K562 (cell line): ENCODE results near the gene SOCS3. TPM values are rescaled to one million over a fixed set of nuclear protein-coding genes. Genes with fewer than 3 reads are reported as not detected.
A peak's percentile ranks its signal among the peaks of the same experiment; 100 is the strongest.

Experiments
- AFF1 ChIP-seq, 2 experiments: fragments of 450-650 bp; IDR thresholded peaks; 2 replicates each; pipeline ENCODE4 v1.6.1; 2018; ENCODE audit warnings: mild to moderate bottlenecking in 2 of 2, low read depth in 1 of 2; ENCODE audit not compliant: partially characterized antibody in 2 of 2
- E2F3 ChIP-seq: fragments of 250-450 bp; sonication (Bioruptor Pico); IDR thresholded peaks from 2 replicates; pipeline ENCODE4 v1.4.0; 2020; ENCODE audit warnings: mild to moderate bottlenecking
- GTF2F1 ChIP-seq: IDR thresholded peaks from 2 replicates; pipeline ENCODE4 v1.6.1; 2011; ENCODE audit warnings: low read depth, low read length, improper control_type of control experiment
- HDAC2 ChIP-seq: fragments of 450-650 bp; IDR thresholded peaks from 2 replicates; pipeline ENCODE4 v1.6.1; 2016; ENCODE audit warnings: mild to moderate bottlenecking
- IRF9 ChIP-seq: fragments of 450-650 bp; IDR thresholded peaks from 2 replicates; pipeline ENCODE4 v1.6.1; 2016; ENCODE audit warnings: missing biosample characterization, missing genetic modification characterization
- MAFK ChIP-seq: IDR thresholded peaks from 2 replicates; pipeline ENCODE4 v1.6.1; 2011; ENCODE audit warnings: low read length, improper control_type of control experiment
- MTA1 ChIP-seq: fragments of 450-650 bp; IDR thresholded peaks from 2 replicates; pipeline ENCODE4 v1.6.1; 2017; ENCODE audit warnings: borderline replicate concordance
- NR2C2 ChIP-seq, 2 experiments: fragments of 200-800 bp in 1 of 2; sonication (Bioruptor generic) in 1 of 2; sonication (generic) in 1 of 2; formaldehyde crosslinking in 1 of 2; IDR thresholded peaks; 2 replicates each; pipeline versions ENCODE4 v1.6.1 to v1.8.0; 2016 to 2022; ENCODE audit warnings: mild to moderate bottlenecking in 1 of 2, missing compliant biosample characterization in 1 of 2, missing genetic modification characterization in 1 of 2, missing genetic modification reagents in 1 of 2
- PTBP1 ChIP-seq: fragments of 200-400 bp; formaldehyde crosslinking; IDR thresholded peaks from 2 replicates; pipeline ENCODE4 v1.6.1; 2017; ENCODE audit warnings: low read depth, low read length
- RBBP5 ChIP-seq: fragments of 200-600 bp; sonication (generic); IDR thresholded peaks from 2 replicates; pipeline ENCODE4 v1.6.1; 2012; ENCODE audit warnings: borderline replicate concordance, mild to moderate bottlenecking, low read length, control low read depth, inconsistent platforms; ENCODE audit not compliant: insufficient read depth, poor library complexity, severe bottlenecking
- RBM22 ChIP-seq: fragments of 200-400 bp; formaldehyde crosslinking; IDR thresholded peaks from 2 replicates; pipeline ENCODE4 v1.6.1; 2018; ENCODE audit warnings: low read length, low read depth; ENCODE audit not compliant: poor library complexity, severe bottlenecking
- RBM39 ChIP-seq: fragments of 200-400 bp; formaldehyde crosslinking; optimal IDR thresholded peaks from 2 replicates; pipeline ENCODE3; 2018; ENCODE audit warnings: low read depth, low read length
- TRIM28 ChIP-seq: fragments of 450-650 bp; IDR thresholded peaks from 2 replicates; pipeline ENCODE4 v1.6.1; 2017
- ZNF12 ChIP-seq: sonication (generic); formaldehyde crosslinking; IDR thresholded peaks from 2 replicates; pipeline ENCODE4 v1.4.0; 2020; ENCODE audit warnings: mild to moderate bottlenecking, missing genetic modification reagents
- ZNF41 ChIP-seq: fragments of 250-450 bp; sonication (Bioruptor Pico); conservative IDR thresholded peaks from 2 replicates; pipeline ENCODE4 v1.4.0; 2020; ENCODE audit warnings: mild to moderate bottlenecking
- ZNF551 ChIP-seq: fragments of 250-450 bp; sonication (Bioruptor Pico); IDR thresholded peaks from 2 replicates; pipeline ENCODE4 v1.5.0; 2021; ENCODE audit warnings: mild to moderate bottlenecking, moderate library complexity
- ZNF655 ChIP-seq: fragments of 250-450 bp; sonication (Bioruptor Pico); IDR thresholded peaks from 2 replicates; pipeline ENCODE4 v1.5.0; 2021
- ZSCAN29 ChIP-seq: fragments of 450-650 bp; IDR thresholded peaks from 2 replicates; pipeline ENCODE4 v1.6.1; 2017
- polyA plus RNA-seq, 8 experiments: library from polyadenylated mRNA; depleted of rRNA in 4 of 8; stranded (reverse) in 5 of 8; unstranded in 3 of 8; fragments of >200 nt; fragmentation: Nextera tagmentation in 2 of 8; fragmentation: Illumina TruSeq in 1 of 8; extraction: Ambion mirVana in 2 of 8; extraction: Trizol in 1 of 8; gene quantifications; 2 replicates each; pipeline versions ENCODE4 v1.2.1 to v1.2.3, GENCODE V29; 2011 to 2014; ENCODE audit warnings: inconsistent platforms in 1 of 8, missing spikeins in 1 of 8
- total RNA-seq, 7 experiments: library from RNA; depleted of rRNA in 6 of 7; stranded (reverse); fragments of >200 nt in 6 of 7; fragmentation: Illumina TruSeq in 2 of 7; extraction: Trizol in 2 of 7; gene quantifications; 2 replicates each; pipeline versions ENCODE4 v1.2.1 to v1.2.3, GENCODE V29; 2011 to 2021; ENCODE audit warnings: low replicate concordance in 1 of 7

SOCS3 gene
- total and polyA plus RNA-seq, 9 of the 15 experiments (the other 6 are each of a cell fraction or from before 2014, with no cell fraction given) = 0.56 to 38.9 (median 13.7) TPM

GRCh38 chr17:78359997-78360370 is at the start of gene SOCS3 (continued):
- TF ChIP-seq PTBP1 (no peak), RBM39 (no peak), HDAC2 (no peak), ZNF41 (CRISPR knock-in tag) (no peak), RBBP5 (no peak), IRF9 (tag) (no peak), GTF2F1 (peak; percentile 80; the same call in 1 of the 2 replicates), MAFK (no peak), ZNF551 (CRISPR knock-in tag) (no peak), AFF1 (IDR thresholded peaks at IDR 0.05; ENCODE audit: low read depth in 1 of 2, partially characterized antibody in 2 of 2) (no peak), RBM22 (no peak), ZNF655 (no peak), TRIM28 (no peak), E2F3 (CRISPR knock-in tag) (0 out of 2 replicates have a peak, but pooled peaks have one; percentile 58), ZNF12 (CRISPR knock-in tag) (no peak), NR2C2 (CRISPR knock-in tag; IDR thresholded peaks at IDR 0.05) (no peak), NR2C2 (tag; IDR thresholded peaks at IDR 0.05) (peak; percentile 32; the same call in 1 of the 2 replicates), ZSCAN29 (no peak), MTA1 (no peak)
